ENCODE measurements around the gene TMEM128.

- TF ChIP-seq CTCF (IDR thresholded peaks at IDR 0.05; ENCODE audit: low read length) = no peak
- no peak for TF ChIP-seq EZH2phosphoT487 (IDR thresholded peaks at IDR 0.05; ENCODE audit: low read length)
These were observed 31.4 kb downstream of the TMEM128 start for GRCh38 chr4:4216648-4217047.
